AG04450 (cell line): ENCODE measurements around the gene SPTLC1. TPM values are rescaled to one million over a fixed set of nuclear protein-coding genes. Genes with fewer than 3 reads are reported as not detected.

Experiments
- CTCF ChIA-PET: fragments of 300-600, 350-600 bp; formaldehyde crosslinking; extraction: SDS; loops from one replicate; lab custom pipeline; 2022; ENCODE audit warnings: antibody characterized with exemption, inconsistent platforms; lab: Charles Lee
- POLR2A ChIA-PET: fragments of 350-600 bp; formaldehyde crosslinking; extraction: SDS; loops from one replicate; lab custom pipeline; 2021; ENCODE audit warnings: antibody characterized with exemption, inconsistent platforms; lab: Yijun Ruan, JAX
- DNase-seq: peaks from one replicate; pipeline ENCODE4 v3.0.0-alpha.2; 2011; ENCODE audit warnings: low read depth, low spot score
- H3K27ac ChIP-seq: one replicate; pipeline ENCODE4 v1.5.1; 2012; ENCODE audit warnings: low read depth, low read length, control low read depth
- H3K27me3 ChIP-seq: one replicate; pipeline ENCODE4 v1.6.0; 2012; ENCODE audit warnings: low read length; ENCODE audit not compliant: control insufficient read depth, insufficient read depth
- H3K4me3 ChIP-seq: 2 replicates; pipeline ENCODE4 v1.5.1; 2011; ENCODE audit warnings: mild to moderate bottlenecking, low read depth, low read length, control low read depth
- H3K9me3 ChIP-seq: 2 replicates; pipeline ENCODE4 v1.5.1; 2012; ENCODE audit warnings: low read length; ENCODE audit not compliant: control insufficient read depth, insufficient read depth
- polyA plus RNA-seq: library from polyadenylated mRNA; depleted of rRNA; stranded (reverse); fragments of >200 nt; gene quantifications from 2 replicates; pipeline ENCODE4 v1.2.3, GENCODE V29; 2011
- TF ChIP-seq, protein P1 (sequence below): IDR thresholded peaks from 2 replicates; pipeline ENCODE4 v1.5.1; 2011; ENCODE audit warnings: low read depth, low read length, control low read depth, inconsistent platforms

SPTLC1 gene
- polyA plus RNA-seq, 1 experiment, result 140 TPM

DNA sequence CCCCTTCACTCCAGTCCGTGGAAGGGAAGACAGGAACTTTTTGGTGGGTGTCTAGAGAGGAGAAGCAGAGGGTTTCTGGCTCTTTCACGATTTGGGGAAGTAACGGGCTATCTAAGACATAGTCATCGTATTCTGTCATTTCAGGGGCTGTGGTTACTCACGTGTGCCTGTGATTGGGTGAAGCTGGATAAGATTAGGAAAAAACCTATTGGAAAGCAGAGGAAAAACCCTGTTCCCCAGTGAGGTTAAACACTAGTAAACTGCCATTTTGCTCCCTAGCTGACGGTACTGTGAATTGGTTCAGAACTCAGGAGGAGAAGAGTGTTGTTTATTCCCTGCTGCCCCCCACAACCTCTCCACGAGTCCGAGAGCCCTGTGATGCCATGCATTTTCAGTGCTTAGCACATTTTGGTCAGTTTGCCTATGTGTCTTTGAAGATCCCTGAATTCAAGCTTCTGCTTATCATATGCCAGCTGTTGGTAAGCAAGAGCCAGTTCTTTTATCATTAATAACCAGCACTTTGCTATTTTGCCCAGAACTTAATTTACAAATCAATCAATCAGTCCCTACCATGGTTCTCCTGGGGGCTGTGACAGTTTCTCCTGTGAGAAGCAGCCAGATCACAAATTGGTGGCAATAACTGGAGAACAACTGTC is 120.1 kb downstream of the SPTLC1 start:
- Histone ChIP-seq H3K27ac (no peak overlapping the region), H3K9me3 (peaks cover 7% of the 10 kb centered on the region), H3K4me3 (no peak overlapping the region), H3K27me3 (peaks cover 9% of the 10 kb centered on the region)
- DNase-seq, result no peak
- ChIA-PET CTCF (interaction anchor here (1.0 kb wide), 1 partner anchor 40 kb away, joined by 3 read pairs; no protein-coding TSS in a partner anchor), POLR2A (no interaction called here)
- TF ChIP-seq, protein P1, sequence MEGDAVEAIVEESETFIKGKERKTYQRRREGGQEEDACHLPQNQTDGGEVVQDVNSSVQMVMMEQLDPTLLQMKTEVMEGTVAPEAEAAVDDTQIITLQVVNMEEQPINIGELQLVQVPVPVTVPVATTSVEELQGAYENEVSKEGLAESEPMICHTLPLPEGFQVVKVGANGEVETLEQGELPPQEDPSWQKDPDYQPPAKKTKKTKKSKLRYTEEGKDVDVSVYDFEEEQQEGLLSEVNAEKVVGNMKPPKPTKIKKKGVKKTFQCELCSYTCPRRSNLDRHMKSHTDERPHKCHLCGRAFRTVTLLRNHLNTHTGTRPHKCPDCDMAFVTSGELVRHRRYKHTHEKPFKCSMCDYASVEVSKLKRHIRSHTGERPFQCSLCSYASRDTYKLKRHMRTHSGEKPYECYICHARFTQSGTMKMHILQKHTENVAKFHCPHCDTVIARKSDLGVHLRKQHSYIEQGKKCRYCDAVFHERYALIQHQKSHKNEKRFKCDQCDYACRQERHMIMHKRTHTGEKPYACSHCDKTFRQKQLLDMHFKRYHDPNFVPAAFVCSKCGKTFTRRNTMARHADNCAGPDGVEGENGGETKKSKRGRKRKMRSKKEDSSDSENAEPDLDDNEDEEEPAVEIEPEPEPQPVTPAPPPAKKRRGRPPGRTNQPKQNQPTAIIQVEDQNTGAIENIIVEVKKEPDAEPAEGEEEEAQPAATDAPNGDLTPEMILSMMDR, result no peak

DNA sequence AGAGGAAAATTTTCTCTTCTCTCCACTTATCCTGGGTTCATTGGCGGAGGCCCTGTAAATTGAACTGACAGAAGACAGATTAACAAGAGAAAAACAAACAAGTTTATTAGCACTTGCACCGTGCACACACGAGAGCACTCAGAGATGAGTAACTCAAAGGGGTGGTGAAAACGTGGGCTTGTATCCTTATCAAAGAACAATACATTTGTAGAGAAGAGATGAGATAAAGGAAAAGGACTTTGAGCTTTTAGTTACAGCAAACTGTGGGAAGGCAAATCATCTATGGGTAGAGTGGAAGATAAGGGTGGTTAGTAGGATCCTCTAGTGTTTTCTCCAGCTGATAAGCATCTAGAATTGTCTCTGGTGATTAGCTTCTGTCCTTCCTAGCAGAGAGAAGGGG is 120.8 kb downstream of the SPTLC1 start:
- DNase-seq, result no peak
- Histone ChIP-seq H3K9me3 (peaks cover 7% of the 10 kb centered on the region), H3K27me3 (peaks cover 9% of the 10 kb centered on the region), H3K27ac (no peak overlapping the region), H3K4me3 (no peak overlapping the region)
- TF ChIP-seq, protein P1, result no peak
- CTCF ChIA-PET, result interaction anchor here (0.5 kb wide), 1 partner anchor 41 kb away, joined by 6 read pairs; no protein-coding TSS in a partner anchor
- POLR2A ChIA-PET, result no interaction called here

DNA sequence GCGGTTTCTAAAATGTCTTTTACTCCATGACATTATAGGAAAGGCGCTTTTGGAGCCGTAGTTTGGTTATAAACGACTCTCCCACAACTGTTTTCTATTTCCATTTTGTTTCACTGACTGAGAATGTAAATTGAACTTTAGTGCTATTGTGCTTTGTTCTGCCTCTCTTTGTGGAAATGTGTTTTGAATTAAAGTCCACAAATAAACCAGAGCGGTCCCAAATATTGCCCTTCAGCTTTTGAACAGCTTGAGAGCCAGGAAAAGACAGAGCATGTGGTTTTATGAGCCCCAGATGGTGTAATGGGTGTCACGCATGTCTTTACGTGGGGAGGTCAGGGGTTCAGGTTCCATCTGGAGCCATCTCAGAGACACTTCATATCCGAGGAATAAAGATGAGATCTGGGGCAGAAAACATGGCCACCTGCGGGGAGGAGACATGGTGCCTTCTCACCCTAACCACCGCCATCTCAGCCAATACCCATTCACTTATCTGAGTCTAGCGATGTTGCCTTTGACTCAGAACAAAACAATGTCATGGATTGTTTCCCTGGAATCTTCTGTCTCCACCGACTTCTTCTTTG is 122.7 kb downstream of the SPTLC1 start:
- Histone ChIP-seq H3K4me3 (no peak overlapping the region), H3K27ac (peak overlapping the region; percentile 69), H3K9me3 (peaks cover 7% of the 10 kb centered on the region), H3K27me3 (peaks cover 9% of the 10 kb centered on the region)
- CTCF ChIA-PET, result interaction anchor here (1.0 to 1.3 kb wide), 3 partner anchors 38 to 217 kb away, joined by 3 to 4 read pairs (median 4); no protein-coding TSS in a partner anchor
- POLR2A ChIA-PET, result no interaction called here
- DNase-seq, result peak; percentile 62
- TF ChIP-seq, protein P1, result no peak

DNA sequence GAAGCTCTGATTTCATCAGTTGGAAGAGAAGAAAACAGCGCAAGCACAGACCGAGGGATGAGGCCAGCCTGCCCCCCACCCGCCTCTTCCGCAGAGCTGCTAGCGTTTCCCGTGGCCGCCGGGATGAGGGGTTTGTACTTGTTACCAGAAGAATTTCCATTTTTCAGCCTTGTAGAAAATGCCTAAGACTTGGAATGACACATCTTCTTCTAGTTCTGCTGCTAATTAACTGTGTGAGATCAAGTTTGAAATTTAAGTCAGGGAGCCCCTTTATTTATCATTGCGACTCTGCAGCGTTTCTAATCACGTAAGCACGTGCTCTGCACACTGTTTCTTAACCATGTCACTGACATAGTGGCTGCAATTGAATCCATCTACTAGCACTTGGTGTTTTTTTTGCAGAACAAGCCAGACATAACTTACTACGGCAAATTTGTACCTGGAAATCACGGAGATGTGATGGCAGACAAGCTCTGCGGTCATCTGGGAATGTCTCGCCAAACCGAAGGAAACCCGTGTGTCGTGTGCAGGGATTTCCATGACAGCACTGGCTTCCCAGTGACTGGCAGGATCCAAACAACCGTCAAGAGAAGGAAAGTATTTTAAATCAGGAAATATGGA is 123.4 kb downstream of the SPTLC1 start:
- ChIA-PET POLR2A (interaction anchor here (0.7 kb wide), 1 partner anchor 1021 kb away, joined by 3 read pairs; no protein-coding TSS in a partner anchor), CTCF (interaction anchor here (1.3 kb wide), 3 partner anchors 36 to 217 kb away, joined by 3 to 4 read pairs (median 4); no protein-coding TSS in a partner anchor)

More for the DNA sequence above, 123.4 kb downstream of the SPTLC1 start:
- peak overlapping the region; percentile 69 for H3K27ac ChIP-seq
- peaks cover 12% of the 10 kb centered on the region for H3K27me3 ChIP-seq
- TF ChIP-seq, protein P1, result no peak
- peak overlapping the region; percentile 33 for H3K4me3 ChIP-seq
- DNase-seq, result no peak
- H3K9me3 ChIP-seq, result peaks cover 7% of the 10 kb centered on the region
